RKO (cell line): ENCODE data around the gene ATXN10.

ENCODE experiments used
- DNase-seq: peaks from one replicate; pipeline ENCODE4 v3.0.0-alpha.2; 2016; ENCODE audit warnings: low spot score

ATXN10 gene

GRCh38 chr22:45859231-45860161, 187.9 kb downstream of the ATXN10 start:
- DNase-seq: peak; percentile 51

- no peak for DNase-seq
Measured at GRCh38 chr22:45860201-45860600, 188.6 kb downstream of the ATXN10 start.

GRCh38 chr22:45861259-45861658, 189.6 kb downstream of the ATXN10 start:
- DNase-seq: no peak

- DNase-seq: peak; percentile 55
Measured at GRCh38 chr22:45863981-45864751, 192.5 kb downstream of the ATXN10 start.

- DNase-seq: no peak
Measured at GRCh38 chr22:45864959-45865476, 193.4 kb downstream of the ATXN10 start.

- DNase-seq: no peak
Measured at GRCh38 chr22:45865561-45866125, 194.0 kb downstream of the ATXN10 start.

GRCh38 chr22:45866126-45866645, 194.6 kb downstream of the ATXN10 start:
- DNase-seq: no peak

GRCh38 chr22:45866646-45867117, 195.0 kb downstream of the ATXN10 start:
- no peak for DNase-seq

GRCh38 chr22:45867118-45867905, 195.7 kb downstream of the ATXN10 start:
- DNase-seq: no peak

- DNase-seq: no peak
Measured at GRCh38 chr22:45867906-45868555, 196.4 kb downstream of the ATXN10 start.

- no peak for DNase-seq
Measured at GRCh38 chr22:45868571-45869339, 197.1 kb downstream of the ATXN10 start.

GRCh38 chr22:45869340-45869847, 197.8 kb downstream of the ATXN10 start:
- no peak for DNase-seq

GRCh38 chr22:45870011-45870410, 198.4 kb downstream of the ATXN10 start:
- no peak for DNase-seq

- no peak for DNase-seq
Measured at GRCh38 chr22:45871721-45872120, 200.1 kb downstream of the ATXN10 start.

- no peak for DNase-seq
Measured at GRCh38 chr22:45872659-45873263, 201.1 kb downstream of the ATXN10 start.

GRCh38 chr22:45876136-45877035, 204.8 kb downstream of the ATXN10 start:
- DNase-seq: no peak

GRCh38 chr22:45877036-45877380, 205.4 kb downstream of the ATXN10 start:
- DNase-seq: no peak

- no peak for DNase-seq
Measured at GRCh38 chr22:45877651-45878050, 206.0 kb downstream of the ATXN10 start.
